Measurements from ENCODE around the gene ERFL. TPM values are rescaled to one million over a fixed set of nuclear protein-coding genes. Genes with fewer than 3 reads are reported as not detected.

Gene ERFL
- total and polyA plus RNA-seq, 2 of the 4 experiments (the other 2 are of a cell fraction): not detected

GRCh38 chr19:41868120-41868988 lies 59.9 kb downstream of the ERFL start:
- in situ Hi-C loops (cut with MboI; ENCODE audit: low sequenced_read_pairs) (no loop called here), intact Hi-C loops (cut with micrococcal nuclease) (no loop called here), dilution Hi-C loops (cut with HindIII; ENCODE audit: low sequenced_read_pairs, unreplicated experiment) (no loop called here)
- peaks cover 3% of the 10 kb centered on the region; the same call in 1 of the 2 replicates for H3K4me1 ChIP-seq (ENCODE audit: control insufficient read depth, insufficient read depth, low read length)
- H3K79me1 ChIP-seq (ENCODE audit: low read depth in 1 of 2, low read length in 2 of 2): peaks cover 22 to 59% of the 10 kb centered on the region in 2 experiments
- WGBS, 2 experiments (ENCODE audit: extremely low coverage in 2 of 2, insufficient read length in 1 of 2): 88% methylated on average over 9 of the region's 10 CpGs; no CpG with 5 or more reads in 1 of the 2 experiments
- no peak overlapping the region for H3K4me3 ChIP-seq (ENCODE audit: insufficient read depth, low read depth, low read length)
- no peak overlapping the region for H2BK15ac ChIP-seq (ENCODE audit: low read depth, low read length)
- H3K4me2 ChIP-seq (ENCODE audit: low read depth, low read length): no peak overlapping the region
- H2BK20ac ChIP-seq (ENCODE audit: low read depth, low read length): no peak overlapping the region
- no peak for DNase-seq
- no peak overlapping the region for H3K56ac ChIP-seq (ENCODE audit: extremely low read depth, insufficient read depth, low read length)
- H4K8ac ChIP-seq (ENCODE audit: low read depth in 2 of 2, low read length in 2 of 2): no peak overlapping the region
- ChIA-PET POLR2A (ENCODE audit: unreplicated experiment) (no interaction called here), CTCF (no interaction called here)
- no peaks in the 10 kb centered on the region for H3K27me3 ChIP-seq (ENCODE audit: control insufficient read depth, insufficient read depth, low read length)
- H4K5ac ChIP-seq (ENCODE audit: low read depth, low read length): no peak overlapping the region
- no peak overlapping the region for H3K4ac ChIP-seq (ENCODE audit: low read depth, low read length)
- no peak overlapping the region for H3K18ac ChIP-seq (ENCODE audit: low read depth, low read length)
- no peak overlapping the region for H2BK5ac ChIP-seq (ENCODE audit: low read depth, low read length, poor library complexity, severe bottlenecking)
- no peaks in the 10 kb centered on the region for H3K9me3 ChIP-seq (ENCODE audit: control insufficient read depth, insufficient read depth, low read length)
- peaks cover 10% of the 10 kb centered on the region; the same call in 1 of the 2 replicates for H3K9me1 ChIP-seq (ENCODE audit: insufficient read depth, low read length)
- no TSS peak for BruUV-seq (replicated peaks)
- H3K36me3 ChIP-seq (ENCODE audit: control insufficient read depth, insufficient read depth, low read length): peaks cover 72% of the 10 kb centered on the region
- H2BK120ac ChIP-seq (ENCODE audit: low read depth, low read length): no peak overlapping the region
- no peak overlapping the region for H3K14ac ChIP-seq (replicated peaks; ENCODE audit: low read depth, low read length)
- TF ChIP-seq POLR2A (IDR thresholded peaks at IDR 0.05; ENCODE audit: low read depth, low read length): no peak
- no peak for TF ChIP-seq CHD1 (IDR thresholded peaks at IDR 0.05; ENCODE audit: low read depth, low read length)
- H3K27ac ChIP-seq (ENCODE audit: insufficient read depth, low read length): no peak overlapping the region
- H2AK9ac ChIP-seq (replicated peaks; ENCODE audit: low read depth, low read length, poor library complexity): peak overlapping the region; percentile 85
- H4K20me1 ChIP-seq (ENCODE audit: insufficient read depth, low read length): peaks cover 98% of the 10 kb centered on the region
- no peak overlapping the region for H3K9ac ChIP-seq (ENCODE audit: low read depth, low read length)
- no peak overlapping the region for H3K23ac ChIP-seq (ENCODE audit: low read depth, low read length)
- no peak overlapping the region for H4K91ac ChIP-seq (ENCODE audit: insufficient read depth, low read depth, low read length)
- no peak overlapping the region for H2AK5ac ChIP-seq (ENCODE audit: low read depth, low read length)
- ATAC-seq (ENCODE audit: low read depth): no peak
- no peak overlapping the region for H2AFZ ChIP-seq (replicated peaks; ENCODE audit: low read length, poor library complexity)

Measured in IMR-90 (cell line).